Keratinocyte (primary cell): Measurements from ENCODE around the gene PSG2. TPM values are rescaled to one million over a fixed set of nuclear protein-coding genes. Genes with fewer than 3 reads are reported as not detected.
"Not testable (repeated sequence)": the region's sequence is repeated elsewhere in the genome, so short reads cannot be mapped to it uniquely, and the experiment has no call there.

Source experiments
- DNase-seq: peaks from one replicate; pipeline ENCODE4 v3.0.0-alpha.2; 2011; ENCODE audit warnings: low read depth, missing footprints, low spot score
- FAIRE-seq: peaks from 2 replicates; lab custom pipeline; 2011; peaks lifted over from hg19 to GRCh38; lab: Jason Lieb, UNC
- H2AFZ ChIP-seq: 2 replicates; pipeline ENCODE4 v1.6.0; 2012; ENCODE audit warnings: low read length, control low read depth, inconsistent platforms; ENCODE audit not compliant: control insufficient read depth
- H3K27ac ChIP-seq: 2 replicates; pipeline ENCODE4 v1.5.1; 2011; ENCODE audit warnings: low read length; ENCODE audit not compliant: control insufficient read depth, insufficient read depth
- H3K27me3 ChIP-seq: 3 replicates; pipeline ENCODE4 v1.6.0; 2011; ENCODE audit warnings: low read length; ENCODE audit not compliant: control insufficient read depth, insufficient read depth; ENCODE audit errors: extremely low read depth
- H3K36me3 ChIP-seq, 2 experiments: 2 replicates in 1 of 2; 3 replicates in 1 of 2; pipeline ENCODE4 v1.5.1; 2011; ENCODE audit warnings: low read length in 2 of 2, mild to moderate bottlenecking in 1 of 2; ENCODE audit not compliant: control insufficient read depth in 2 of 2, insufficient read depth in 2 of 2; ENCODE audit errors: extremely low read depth in 1 of 2
- H3K4me1 ChIP-seq: 3 replicates; pipeline ENCODE4 v1.5.1; 2011; ENCODE audit warnings: low read length; ENCODE audit not compliant: control insufficient read depth, insufficient read depth; ENCODE audit errors: extremely low read depth
- H3K4me2 ChIP-seq: 3 replicates; pipeline ENCODE4 v1.6.0; 2011; ENCODE audit warnings: low read depth, low read length; ENCODE audit not compliant: control insufficient read depth, insufficient read depth; ENCODE audit errors: extremely low read depth
- H3K4me3 ChIP-seq, 3 experiments: fragments of 200-600 bp in 1 of 3; sonication (generic) in 1 of 3; 2 replicates in 2 of 3; 3 replicates in 1 of 3; pipeline ENCODE4 v1.5.1; 2011 to 2016; ENCODE audit warnings: low read length in 3 of 3, mild to moderate bottlenecking in 3 of 3, control low read depth in 2 of 3, inconsistent platforms in 1 of 3, low read depth in 1 of 3, mixed read lengths in 1 of 3, mixed run types in 1 of 3, moderate library complexity in 1 of 3; ENCODE audit not compliant: control insufficient read depth in 2 of 3, insufficient read depth in 2 of 3; ENCODE audit errors: extremely low read depth in 1 of 3
- H3K79me2 ChIP-seq: 2 replicates; pipeline ENCODE4 v1.6.0; 2012; ENCODE audit warnings: low read length; ENCODE audit not compliant: control insufficient read depth, insufficient read depth
- H3K9ac ChIP-seq: 3 replicates; pipeline ENCODE4 v1.6.0; 2011; ENCODE audit warnings: low read length; ENCODE audit not compliant: control insufficient read depth, insufficient read depth; ENCODE audit errors: extremely low read depth
- H3K9me1 ChIP-seq: 3 replicates; pipeline ENCODE4 v1.6.0; 2011; ENCODE audit warnings: low read length; ENCODE audit not compliant: control insufficient read depth, insufficient read depth; ENCODE audit errors: extremely low read depth
- H3K9me3 ChIP-seq: 2 replicates; pipeline ENCODE4 v1.5.1; 2012; ENCODE audit warnings: low read depth, low read length; ENCODE audit not compliant: control insufficient read depth
- H4K20me1 ChIP-seq: 3 replicates; pipeline ENCODE4 v1.6.0; 2011; ENCODE audit warnings: low read length; ENCODE audit not compliant: control insufficient read depth, insufficient read depth; ENCODE audit errors: extremely low read depth
- dilution Hi-C: fragments of 300-500 bp; cut with MboI; formaldehyde crosslinking; loops from one replicate; pipeline ENCODE4 v1.7.0; 2020; ENCODE audit warnings: low sequenced_read_pairs; ENCODE audit not compliant: extremely low pct_ligation_motif_present
- polyA plus RNA-seq, 5 experiments: library from polyadenylated mRNA; depleted of rRNA in 3 of 5; stranded (reverse) in 3 of 5; stranded (forward) in 1 of 5; unstranded in 1 of 5; fragments of >200 nt; gene quantifications; 1 replicate in 1 of 5; 2 replicates in 3 of 5; 3 replicates in 1 of 5; pipeline versions ENCODE4 v1.2.1 to v1.2.3, GENCODE V29; 2011 to 2012; ENCODE audit warnings: missing spikeins in 2 of 5, low read depth in 1 of 5, low replicate concordance in 1 of 5
- TF ChIP-seq, protein P1 (sequence below), 3 experiments: IDR thresholded peaks in 1 of 3; conservative IDR thresholded peaks in 1 of 3; optimal IDR thresholded peaks in 1 of 3; 2 replicates in 2 of 3; 3 replicates in 1 of 3; pipeline versions ENCODE3 to v1.5.1; 2011; ENCODE audit warnings: low read length in 3 of 3, mild to moderate bottlenecking in 3 of 3, moderate library complexity in 2 of 3, control low read depth in 1 of 3, inconsistent platforms in 1 of 3; ENCODE audit not compliant: insufficient read depth in 2 of 3; ENCODE audit errors: extremely low read depth in 1 of 3

The PSG2 gene
- polyA plus RNA-seq, 1 donor (not counting 4 experiments of a cell fraction or from before 2014, with no cell fraction given), result 0.09 TPM

DNA sequence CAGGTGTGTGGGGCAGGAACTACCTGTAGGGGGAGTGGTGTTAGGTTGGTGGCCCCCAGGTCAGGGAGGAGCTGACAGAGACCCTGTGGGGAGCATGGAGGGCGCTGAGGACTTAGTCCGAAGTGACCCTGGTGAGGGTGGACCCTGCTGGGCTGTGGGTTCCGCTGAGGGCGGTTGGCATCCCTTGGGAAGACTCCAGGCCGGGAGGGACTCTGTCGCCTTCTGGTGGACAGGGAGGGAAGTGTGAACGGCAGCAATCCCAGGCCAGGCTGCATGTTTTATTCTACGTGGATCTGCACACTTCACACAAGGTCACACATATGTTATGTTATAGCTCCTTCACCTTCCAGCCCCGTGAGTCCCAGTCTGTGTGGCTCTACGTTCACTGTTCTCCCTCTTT is 54.5 kb downstream of the PSG2 start:
- DNase-seq, FAIRE-seq, H3K9me3 ChIP-seq, dilution Hi-C loops, H3K9me1 ChIP-seq, H3K4me1 ChIP-seq, H3K9ac ChIP-seq, H3K27ac ChIP-seq, H3K4me3 ChIP-seq, H3K4me2 ChIP-seq, H2AFZ ChIP-seq, H3K79me2 ChIP-seq, H3K27me3 ChIP-seq, H4K20me1 ChIP-seq, H3K36me3 ChIP-seq: not testable (repeated sequence)
- TF ChIP-seq, protein P1, sequence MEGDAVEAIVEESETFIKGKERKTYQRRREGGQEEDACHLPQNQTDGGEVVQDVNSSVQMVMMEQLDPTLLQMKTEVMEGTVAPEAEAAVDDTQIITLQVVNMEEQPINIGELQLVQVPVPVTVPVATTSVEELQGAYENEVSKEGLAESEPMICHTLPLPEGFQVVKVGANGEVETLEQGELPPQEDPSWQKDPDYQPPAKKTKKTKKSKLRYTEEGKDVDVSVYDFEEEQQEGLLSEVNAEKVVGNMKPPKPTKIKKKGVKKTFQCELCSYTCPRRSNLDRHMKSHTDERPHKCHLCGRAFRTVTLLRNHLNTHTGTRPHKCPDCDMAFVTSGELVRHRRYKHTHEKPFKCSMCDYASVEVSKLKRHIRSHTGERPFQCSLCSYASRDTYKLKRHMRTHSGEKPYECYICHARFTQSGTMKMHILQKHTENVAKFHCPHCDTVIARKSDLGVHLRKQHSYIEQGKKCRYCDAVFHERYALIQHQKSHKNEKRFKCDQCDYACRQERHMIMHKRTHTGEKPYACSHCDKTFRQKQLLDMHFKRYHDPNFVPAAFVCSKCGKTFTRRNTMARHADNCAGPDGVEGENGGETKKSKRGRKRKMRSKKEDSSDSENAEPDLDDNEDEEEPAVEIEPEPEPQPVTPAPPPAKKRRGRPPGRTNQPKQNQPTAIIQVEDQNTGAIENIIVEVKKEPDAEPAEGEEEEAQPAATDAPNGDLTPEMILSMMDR (optimal IDR thresholded peaks at IDR 0.05 in 1 of 3, IDR thresholded peaks at IDR 0.05 in 1 of 3, conservative IDR thresholded peaks at IDR 0.05 in 1 of 3; ENCODE audit: extremely low read depth in 1 of 3, insufficient read depth in 2 of 3, low read length in 3 of 3), result peak; percentile 28 to 70 (median 49)

DNA sequence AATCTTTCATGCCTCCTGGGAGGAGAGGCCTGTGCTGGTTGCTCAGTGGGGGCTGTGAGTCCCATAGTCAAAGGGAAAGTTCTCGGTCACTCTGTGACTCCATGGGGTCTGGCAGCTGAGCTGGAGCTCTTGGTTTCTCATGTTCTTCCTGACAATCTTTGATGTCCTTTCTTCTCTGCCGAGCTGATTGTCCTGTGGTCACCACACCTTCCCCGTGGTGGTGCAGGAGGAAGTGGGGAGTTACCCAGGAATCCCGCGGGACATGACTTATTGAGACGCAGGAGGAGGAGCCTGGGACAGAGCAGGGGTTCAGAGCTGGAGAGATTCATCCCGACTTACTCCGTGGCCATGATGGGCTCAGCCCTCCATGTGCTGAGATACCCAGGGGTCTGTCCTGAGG is 55.4 kb downstream of the PSG2 start:
- H3K79me2 ChIP-seq, H4K20me1 ChIP-seq, H2AFZ ChIP-seq, DNase-seq, FAIRE-seq, H3K27me3 ChIP-seq, H3K4me3 ChIP-seq, H3K36me3 ChIP-seq, H3K27ac ChIP-seq, dilution Hi-C loops, H3K9me3 ChIP-seq, H3K4me1 ChIP-seq, H3K4me2 ChIP-seq, H3K9me1 ChIP-seq, H3K9ac ChIP-seq: not testable (repeated sequence)

DNA sequence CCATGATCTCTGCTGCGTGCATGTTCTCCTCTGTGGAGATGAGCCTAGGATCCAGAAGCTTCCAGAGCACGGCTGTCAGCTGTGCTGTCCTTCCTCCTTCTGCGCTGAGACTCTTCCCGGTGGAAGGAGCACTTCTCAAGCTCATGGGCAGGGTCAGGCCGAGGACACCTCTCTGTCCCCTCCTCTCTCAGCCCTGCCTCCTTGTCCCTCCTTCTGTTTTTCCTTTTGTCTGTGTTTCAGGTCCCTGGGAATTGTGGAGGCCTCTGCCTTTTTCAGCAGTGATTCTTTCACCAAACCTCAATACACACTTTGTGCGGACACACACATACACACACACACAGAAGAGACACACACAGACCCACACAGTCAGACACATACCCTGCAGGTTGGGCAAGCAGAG is 56.1 kb downstream of the PSG2 start, which contains the start of gene PSG11:
TSS of gene PSG11 (minus strand) at position 101 of the 400 bp plus-strand sequence. CDS start at position 4, 97 bp downstream.
- H3K79me2 ChIP-seq, H3K9me3 ChIP-seq, H3K4me3 ChIP-seq, H2AFZ ChIP-seq, FAIRE-seq, H3K4me2 ChIP-seq, H4K20me1 ChIP-seq, H3K9me1 ChIP-seq, DNase-seq, H3K27ac ChIP-seq, H3K9ac ChIP-seq, H3K27me3 ChIP-seq, dilution Hi-C loops, H3K36me3 ChIP-seq: not testable (repeated sequence)
- H3K4me1 ChIP-seq, result peaks cover 15% of the 10 kb centered on the region

DNA sequence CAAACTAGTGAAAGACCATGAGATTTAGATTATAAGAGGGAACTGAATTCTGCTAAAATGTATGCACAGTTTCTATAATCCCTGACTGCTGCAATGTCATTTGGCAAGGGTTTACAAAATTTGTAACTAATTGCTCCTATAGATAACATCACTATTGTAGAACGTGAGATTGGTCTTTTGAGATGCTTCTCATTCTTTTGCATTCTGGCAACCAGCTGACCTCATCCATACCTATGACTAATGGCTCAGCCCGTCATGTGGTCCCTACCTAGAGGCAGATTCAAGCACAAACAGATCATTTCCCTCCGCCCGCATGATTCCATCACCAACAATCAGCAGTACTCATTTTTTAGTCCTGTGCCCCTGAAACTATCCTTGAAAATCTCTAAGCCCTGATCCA is 60.4 kb downstream of the PSG2 start:
- peak; percentile 85 for FAIRE-seq
- Histone ChIP-seq H3K4me3 (peak overlapping the region in 1 of 3 experiments; percentile 36), H3K4me2 (peak overlapping the region; percentile 57), H3K9ac (peak overlapping the region; percentile 40), H3K27ac (peak overlapping the region; percentile 84), H3K4me1 (peaks cover 21% of the 10 kb centered on the region)
- peak; percentile 61 for DNase-seq
- H2AFZ ChIP-seq, dilution Hi-C loops, H3K36me3 ChIP-seq, H3K9me1 ChIP-seq, H3K27me3 ChIP-seq, H4K20me1 ChIP-seq, H3K9me3 ChIP-seq, H3K79me2 ChIP-seq: not testable (repeated sequence)
